HG02798 (cell line): ENCODE data around the gene F8.
A peak's percentile ranks its signal among the peaks of the same experiment; 100 is the strongest.
"Not testable (repeated sequence)": the region's sequence is repeated elsewhere in the genome, so short reads cannot be mapped to it uniquely, and the experiment has no call there.

Source experiments
- ATAC-seq: cut with Tn5 transposase; IDR thresholded peaks from one replicate; pipeline ENCODE4 v1.9.1; 2021; ENCODE audit warnings: mild to moderate bottlenecking; ENCODE audit not compliant: unreplicated experiment, poor library complexity

The F8 gene

GRCh38 chrX:154988719-154989118, 33.8 kb downstream of the F8 start:
- ATAC-seq: no peak

GRCh38 chrX:154987940-154988339, 34.6 kb downstream of the F8 start:
- ATAC-seq: no peak

DNA sequence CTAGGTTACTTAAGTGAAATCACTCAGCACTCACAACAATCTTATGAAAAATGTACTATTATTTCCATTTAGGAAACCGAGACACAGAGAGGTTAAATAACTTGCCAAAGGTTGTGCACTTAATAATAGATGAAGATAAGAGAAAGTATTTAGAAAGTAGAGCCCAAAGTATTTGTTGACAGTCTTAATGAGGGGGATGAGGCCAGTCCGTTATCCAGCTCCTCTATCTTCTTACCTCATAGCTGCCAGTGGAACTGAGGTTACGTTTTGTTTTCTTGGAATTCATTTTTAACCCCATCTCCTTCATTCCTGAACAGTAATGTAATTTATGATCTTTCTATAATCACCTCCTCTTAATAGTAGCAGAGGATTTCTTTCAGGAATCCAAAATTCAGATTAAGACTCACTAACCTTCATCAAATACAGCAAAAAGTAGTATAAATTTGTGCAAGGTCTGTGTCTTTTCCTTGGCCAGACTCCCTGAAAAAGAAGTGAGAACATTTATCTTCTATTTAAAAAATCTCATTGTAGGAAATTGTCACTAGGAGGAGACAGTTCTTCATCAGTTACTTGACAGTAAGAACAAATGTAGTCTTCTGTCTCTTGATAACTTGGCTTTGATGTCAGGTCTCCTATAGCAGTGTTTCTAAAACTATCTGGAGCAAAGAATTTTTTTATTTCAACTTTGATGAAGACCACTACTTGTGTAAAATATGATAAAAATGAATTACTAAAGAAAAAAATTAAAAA, 35.5 kb downstream of the F8 start:
- ATAC-seq: no peak

GRCh38 chrX:154981116-154981411, 41.5 kb downstream of the F8 start:
- no peak for ATAC-seq

- ATAC-seq: peak; percentile 92
Observed at GRCh38 chrX:154980330-154981115, 42.0 kb downstream of the F8 start.

GRCh38 chrX:154979629-154980028, 42.9 kb downstream of the F8 start:
- no peak for ATAC-seq

- ATAC-seq: no peak
Observed at GRCh38 chrX:154968353-154968752, 54.2 kb downstream of the F8 start.

DNA sequence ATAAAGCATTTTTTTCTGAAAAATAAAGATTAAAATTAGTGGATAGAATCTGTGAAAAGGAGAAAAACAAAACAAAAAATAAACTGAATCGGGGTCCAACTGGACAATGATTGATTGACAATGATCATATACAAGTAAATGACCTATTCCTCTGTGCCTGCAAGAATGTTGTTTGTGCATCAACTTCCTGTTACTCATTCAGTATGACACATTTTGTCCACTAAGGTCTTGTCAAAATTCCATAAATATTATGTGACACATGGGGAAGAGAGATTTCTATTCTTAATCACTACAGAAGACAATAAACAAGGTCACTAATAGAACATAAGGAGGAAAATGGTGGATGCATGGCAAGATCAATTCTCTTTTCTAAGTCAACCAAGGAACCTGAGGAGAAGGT, 54.9 kb downstream of the F8 start:
- no peak for ATAC-seq

- no peak for ATAC-seq
Observed at GRCh38 chrX:154961947-154962346, 60.6 kb downstream of the F8 start.

- not testable (repeated sequence) for ATAC-seq
Observed at GRCh38 chrX:154955799-154956198, 66.7 kb downstream of the F8 start.

DNA sequence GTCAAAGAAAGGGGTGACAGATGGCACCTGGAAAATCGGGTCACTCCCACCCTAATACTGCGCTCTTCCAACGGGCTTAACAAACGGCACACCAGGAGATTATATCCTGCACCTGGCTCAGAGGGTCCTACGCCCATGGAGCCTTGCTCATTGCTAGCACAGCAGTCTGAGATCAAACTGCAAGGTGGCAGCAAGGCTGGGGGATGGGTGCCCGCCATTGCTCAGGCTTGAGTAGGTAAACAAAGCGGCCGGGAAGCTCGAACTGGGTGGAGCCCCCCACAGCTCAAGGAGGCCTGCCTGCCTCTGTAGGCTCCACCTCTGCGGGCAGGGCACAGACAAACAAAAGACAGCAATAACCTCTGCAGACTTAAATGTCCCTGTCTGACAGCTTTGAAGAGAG, 83.3 kb downstream of the F8 start:
- ATAC-seq: not testable (repeated sequence)

DNA sequence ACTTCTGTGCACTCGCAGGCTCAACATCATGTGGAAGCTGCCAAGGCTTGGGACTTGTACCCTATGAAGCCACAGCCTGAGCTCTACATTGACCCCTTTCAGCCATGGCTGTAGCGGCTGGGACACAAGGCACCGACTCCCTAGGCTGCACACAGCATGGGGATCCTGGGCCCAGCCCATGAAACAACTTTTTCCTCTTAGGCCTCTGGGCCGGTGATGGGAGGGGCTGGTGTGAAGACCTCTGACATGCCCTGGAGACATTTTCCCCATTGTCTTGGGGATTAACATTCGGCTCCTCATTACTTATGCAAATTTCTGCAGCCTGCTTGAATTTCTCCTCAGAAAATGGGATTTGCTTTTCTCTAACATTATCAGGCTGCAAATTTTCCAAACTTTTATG, 97.8 kb downstream of the F8 start:
- ATAC-seq: not testable (repeated sequence)

DNA sequence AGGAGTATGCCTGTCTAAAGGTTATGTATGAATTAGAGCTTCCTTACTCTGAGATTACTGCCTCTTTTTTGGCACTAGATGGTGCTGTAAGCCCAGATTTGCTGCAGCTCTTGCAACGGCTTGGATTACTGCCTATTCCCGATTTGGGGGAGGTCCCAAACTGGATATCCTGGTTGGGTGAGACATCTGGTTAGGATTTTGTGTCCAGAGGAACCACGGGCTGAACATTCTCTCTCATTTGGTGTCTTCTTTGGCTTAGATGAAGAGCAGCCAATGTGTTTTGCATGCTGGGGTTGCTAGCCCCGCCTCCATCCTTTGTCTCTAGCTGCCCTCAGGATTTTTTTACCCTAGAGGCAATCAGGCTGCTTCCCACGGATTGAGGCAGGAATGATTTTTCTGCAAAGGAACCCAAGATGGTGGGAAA, 104.5 kb downstream of the F8 start:
- ATAC-seq: peak; percentile 57

- ATAC-seq: no peak
Observed at GRCh38 chrX:154914052-154914451, 108.5 kb downstream of the F8 start.

DNA sequence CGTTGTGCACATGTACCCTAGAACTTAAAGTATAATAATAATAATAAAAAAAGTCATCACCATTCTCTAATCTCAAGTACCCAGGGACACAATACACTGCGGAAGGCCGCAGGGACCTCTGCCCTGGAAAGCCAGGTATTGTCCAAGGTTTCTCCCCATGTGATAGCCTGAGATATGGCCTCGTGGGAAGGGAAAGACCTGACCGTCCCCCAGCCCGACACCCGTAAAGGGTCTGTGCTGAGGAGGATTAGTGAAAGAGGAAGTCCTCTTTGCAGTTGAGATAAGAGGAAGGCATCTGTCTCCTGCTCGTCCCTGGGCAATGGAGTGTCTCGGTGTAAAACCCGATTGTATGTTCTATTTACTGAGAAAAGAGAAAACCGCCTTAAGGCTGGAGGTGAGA, 112.0 kb downstream of the F8 start:
- not testable (repeated sequence) for ATAC-seq

DNA sequence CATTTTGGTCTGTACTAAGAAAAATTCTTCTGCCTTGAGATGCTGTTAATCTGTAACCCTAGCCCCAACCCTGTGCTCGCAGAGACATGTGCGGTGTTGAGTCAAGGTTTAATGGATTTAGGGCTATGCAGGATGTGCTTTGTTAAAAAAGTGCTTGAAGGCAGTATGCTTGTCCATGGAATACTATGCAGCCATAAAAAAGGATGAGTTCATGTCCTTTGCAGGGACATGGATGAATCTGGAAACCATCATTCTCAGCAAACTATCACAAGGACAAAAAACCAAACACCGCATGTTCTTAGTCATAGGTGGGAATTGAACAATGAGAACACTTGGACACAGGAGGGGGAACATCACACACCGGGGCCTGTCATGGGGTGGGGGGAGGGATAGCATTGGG, 112.5 kb downstream of the F8 start:
- not testable (repeated sequence) for ATAC-seq

- ATAC-seq: no peak
Observed at GRCh38 chrX:154908821-154909220, 113.7 kb downstream of the F8 start.

- no peak for ATAC-seq
Observed at GRCh38 chrX:154902408-154902807, 120.1 kb downstream of the F8 start.

GRCh38 chrX:154900323-154900722, 122.2 kb downstream of the F8 start:
- no peak for ATAC-seq

DNA sequence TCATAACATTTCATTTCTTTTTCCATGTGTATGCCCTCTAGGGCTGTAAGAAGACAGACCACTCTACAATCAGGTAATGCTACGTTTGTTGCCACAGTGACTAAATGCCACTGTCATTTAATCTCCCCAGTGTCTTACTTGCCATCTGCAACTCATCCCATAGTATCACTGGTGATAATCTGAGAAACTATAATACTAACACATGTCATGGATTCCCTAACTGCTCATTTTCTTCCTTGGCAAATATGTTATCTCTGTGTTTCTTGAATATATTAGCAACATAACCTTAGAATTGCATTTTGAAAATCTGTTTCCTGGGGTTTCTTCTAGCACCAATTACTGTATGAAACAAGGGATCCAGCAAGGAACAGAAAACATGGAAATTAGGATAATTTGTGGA, 130.2 kb downstream of the F8 start:
- no peak for ATAC-seq

GRCh38 chrX:154890990-154891639, 131.4 kb downstream of the F8 start:
- no peak for ATAC-seq
